Dedifferentiated amniotic fluid mesenchymal stem cell (primary cell): ENCODE measurements around the gene LTF.
"Not testable (repeated sequence)": the region's sequence is repeated elsewhere in the genome, so short reads cannot be mapped to it uniquely, and the experiment has no call there.

ENCODE experiments used
- DNase-seq: peaks from one replicate; pipeline ENCODE4 v3.0.0-alpha.2; 2016; ENCODE audit errors: extremely low spot score

The LTF gene

DNA sequence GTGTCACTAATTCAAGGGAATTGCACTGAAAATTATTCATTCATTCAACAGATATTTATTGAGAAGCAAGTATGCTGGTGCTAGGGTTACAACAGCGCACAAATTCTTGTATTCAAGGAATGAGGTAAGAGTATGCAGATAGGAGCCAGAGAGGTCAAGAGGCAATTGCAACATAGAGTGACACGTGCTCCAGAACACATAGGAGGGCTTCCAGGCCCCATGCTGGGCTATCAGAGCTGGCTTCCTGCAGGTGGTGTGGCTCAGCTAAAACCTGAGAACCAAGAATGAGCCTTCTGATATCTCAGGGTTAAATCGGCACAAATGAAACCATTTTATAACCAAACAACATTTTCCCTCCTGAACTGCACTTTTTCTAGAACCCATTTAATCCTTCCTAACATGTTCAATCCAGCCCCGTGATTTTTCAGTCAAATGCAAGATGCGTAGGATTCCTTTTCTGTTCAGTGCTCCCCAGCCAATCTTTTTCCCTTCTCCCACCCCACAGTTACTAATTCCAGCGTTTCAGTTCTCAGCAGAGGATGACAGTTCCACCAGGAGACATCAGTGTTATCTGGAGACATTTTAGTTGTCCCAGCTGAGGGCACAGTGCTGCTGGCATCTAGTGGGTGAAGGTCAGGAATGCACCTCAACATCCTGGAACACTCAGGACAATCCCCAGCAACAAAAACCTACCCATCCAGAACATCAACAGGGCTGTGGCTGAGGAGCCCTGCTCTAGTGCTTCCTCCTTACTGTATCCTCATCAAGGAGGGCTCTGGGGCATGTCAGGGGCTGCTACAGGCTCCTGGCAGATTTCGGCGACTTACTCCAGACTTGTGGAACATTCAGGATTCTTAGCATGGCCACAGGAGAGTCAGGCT lies 70.9 kb downstream of the LTF start:
- no peak for DNase-seq

DNA sequence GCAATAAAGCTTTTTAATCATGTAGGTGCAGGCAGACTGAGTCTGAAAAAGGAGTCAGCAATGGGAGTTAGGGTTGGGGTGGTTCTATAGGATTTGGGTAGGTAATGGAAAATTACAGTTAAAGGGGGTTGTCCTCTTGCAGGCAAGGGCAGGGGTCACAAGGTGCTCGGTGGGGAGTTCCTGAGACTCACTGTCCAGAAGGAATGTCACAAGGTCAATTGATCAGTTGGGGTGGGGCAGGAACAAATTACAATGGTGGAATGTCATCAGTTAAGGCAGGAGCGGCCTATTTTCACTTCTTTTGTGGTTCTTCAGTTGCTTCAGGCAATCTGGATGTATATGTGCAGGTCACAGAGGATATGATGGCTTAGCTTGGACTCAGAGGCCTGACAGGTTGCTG lies 71.7 kb downstream of the LTF start:
- no peak for DNase-seq

DNA sequence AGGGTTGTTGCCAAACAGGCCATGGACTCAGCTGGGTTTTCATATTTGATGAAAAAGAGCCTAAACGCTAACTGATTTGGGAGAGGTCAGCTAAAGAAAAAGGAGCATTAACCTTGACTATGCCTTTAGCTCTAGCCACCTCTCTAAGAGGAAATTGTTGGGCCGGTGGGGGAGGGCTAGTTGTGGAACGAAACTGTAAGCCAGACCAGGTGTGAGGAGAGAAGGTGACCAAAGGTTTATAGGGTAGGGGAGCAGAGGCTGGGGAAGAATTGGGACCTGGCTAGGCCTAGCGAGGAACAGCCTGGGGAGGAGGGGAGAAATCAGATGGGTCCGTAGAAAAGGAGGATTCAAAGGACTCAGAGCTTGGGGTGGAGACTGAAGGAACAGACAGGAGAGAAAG lies 73.2 kb downstream of the LTF start:
- not testable (repeated sequence) for DNase-seq

DNA sequence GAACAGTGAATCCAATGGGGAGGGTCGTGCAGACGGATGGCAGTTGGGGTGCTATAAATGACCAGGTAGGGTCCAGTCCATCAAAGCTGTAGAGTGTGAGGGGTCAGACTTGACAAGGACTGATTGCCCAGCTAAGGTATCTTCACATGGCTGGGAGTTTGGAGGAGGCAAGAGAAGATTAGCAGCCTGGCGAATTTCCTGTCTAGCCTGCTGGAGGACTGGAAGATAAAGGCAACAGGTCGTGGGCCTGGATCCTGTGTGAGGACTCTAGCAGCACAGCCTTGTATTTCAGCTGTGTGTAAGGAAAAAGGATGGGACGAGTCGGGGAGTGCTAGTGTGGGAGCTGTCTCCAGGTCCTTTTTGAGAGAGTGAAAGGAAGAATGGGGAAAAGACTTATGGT lies 75.4 kb downstream of the LTF start:
- no peak for DNase-seq

DNA sequence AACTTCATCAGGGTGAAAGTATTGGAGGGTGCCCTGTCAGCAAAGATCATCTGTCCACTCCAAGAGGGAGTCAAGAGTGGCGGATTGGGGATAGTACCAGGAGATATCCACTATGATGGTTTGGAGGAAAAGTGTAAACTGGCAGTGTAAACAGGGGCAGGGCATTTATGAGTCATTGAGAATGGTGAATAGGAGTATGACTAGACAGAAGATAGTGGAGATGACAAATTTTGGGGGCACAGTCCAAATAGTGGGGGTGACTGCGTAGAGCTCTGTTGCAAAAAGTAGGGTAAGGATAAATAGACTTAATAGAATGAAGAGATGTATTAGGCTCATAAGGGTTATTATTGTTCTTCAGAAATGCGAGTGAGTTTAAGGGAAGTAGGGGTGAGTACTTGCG lies 75.9 kb downstream of the LTF start:
- DNase-seq: not testable (repeated sequence)

DNA sequence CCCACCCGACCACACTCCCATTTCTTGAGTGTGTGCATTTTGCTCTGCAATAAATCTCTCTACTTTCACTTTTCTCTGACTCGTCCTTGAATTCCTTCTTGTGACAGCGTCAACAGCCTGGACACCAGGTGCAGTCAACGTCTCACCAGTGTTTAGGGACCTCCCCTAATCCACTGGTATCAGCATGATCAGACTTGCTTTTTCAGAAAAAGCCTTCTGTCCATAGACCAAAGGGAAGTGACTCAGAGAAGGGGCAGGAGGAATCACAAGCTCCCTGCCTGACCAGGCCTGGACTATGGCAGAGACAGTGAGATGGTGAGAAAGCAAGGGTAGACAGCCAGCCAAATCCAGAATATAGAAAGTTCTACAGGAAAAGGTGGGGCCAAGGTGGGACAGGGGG lies 78.5 kb downstream of the LTF start:
- no peak for DNase-seq
